ENCODE data around the gene P2RY6.

GRCh38 chr11:73240190-73240781, 31.9 kb upstream of the P2RY6 start:
- TF ChIP-seq CTCF (IDR thresholded peaks at IDR 0.05) (no peak), POLR2A (IDR thresholded peaks at IDR 0.05) (no peak)
